K562 (cell line): ENCODE measurements around the gene CUEDC2. TPM values are rescaled to one million over a fixed set of nuclear protein-coding genes. Genes with fewer than 3 reads are reported as not detected.

Experiments used
- ATAC-seq: fragments of 200-7000 bp; cut with Tn5 transposase; 3 replicates; pipeline ENCODE4 v1.9.1; 2020; ENCODE audit warnings: moderate library complexity
- BruUV-seq: library from RNA; stranded (reverse); fragments of 400-500 nt; replicated peaks from 2 replicates; lab custom pipeline; 2021; lab: Mats Ljungman, UMichigan
- CTCF ChIA-PET: fragments of 300-600 bp; formaldehyde crosslinking; extraction: SDS; loops from one replicate; lab custom pipeline; 2021; ENCODE audit warnings: low intra/inter-chr PET ratio; lab: Yijun Ruan, JAX
- POLR2A ChIA-PET: fragments of 300-600, 350-650 bp; sonication (Branson Sonifier 250); formaldehyde crosslinking; extraction: SDS; loops from one replicate; lab custom pipeline; 2021; ENCODE audit warnings: antibody characterized with exemption, inconsistent platforms; lab: Yijun Ruan, JAX
- DNase-seq, 4 experiments: peaks; one replicate each; pipeline versions ENCODE4 v3.0.0 to v3.0.0-alpha.2; 2011 to 2018; ENCODE audit warnings: low spot score in 3 of 4, mixed read lengths in 3 of 4; ENCODE audit errors: extremely low read depth in 1 of 4
- FAIRE-seq: peaks from 2 replicates; lab custom pipeline; 2011; peaks lifted over from hg19 to GRCh38; lab: Jason Lieb, UNC
- H2AFZ ChIP-seq: 2 replicates; pipeline ENCODE4 v1.6.0; 2011; ENCODE audit warnings: low read depth, low read length, control low read depth, inconsistent platforms
- H3K27ac ChIP-seq: fragments of 200-600 bp; 3 replicates; pipeline ENCODE4 v1.8.0; 2011; ENCODE audit warnings: low read depth, mild to moderate bottlenecking, control low read depth, inconsistent platforms, low read length, moderate library complexity, mixed read lengths; ENCODE audit errors: extremely low read depth
- H3K27me3 ChIP-seq, 2 experiments: fragments of 300-600 bp in 1 of 2; 2 replicates in 1 of 2; 3 replicates in 1 of 2; pipeline versions ENCODE4 v1.6.0 to v1.8.0; 2011; ENCODE audit warnings: inconsistent platforms in 2 of 2, low read length in 2 of 2, mild to moderate bottlenecking in 1 of 2, mixed read lengths in 1 of 2, moderate library complexity in 1 of 2; ENCODE audit not compliant: control insufficient read depth in 2 of 2, insufficient read depth in 2 of 2
- H3K36me3 ChIP-seq: fragments of 300-600 bp; 3 replicates; pipeline ENCODE4 v1.8.0; 2011; ENCODE audit warnings: mild to moderate bottlenecking, low read length, inconsistent platforms; ENCODE audit not compliant: control insufficient read depth, insufficient read depth
- H3K4me1 ChIP-seq, 2 experiments: fragments of 200-600 bp in 1 of 2; replicated peaks in 1 of 2; 2 replicates in 1 of 2; 3 replicates in 1 of 2; pipeline versions ENCODE4 v1.5.1 to v1.8.0; 2011; ENCODE audit warnings: inconsistent platforms in 2 of 2, low read length in 2 of 2, mild to moderate bottlenecking in 1 of 2, mixed read lengths in 1 of 2, moderate library complexity in 1 of 2; ENCODE audit not compliant: control insufficient read depth in 2 of 2, insufficient read depth in 2 of 2
- H3K4me2 ChIP-seq: 2 replicates; pipeline ENCODE4 v1.6.1; 2011; ENCODE audit warnings: low read length, control low read depth, inconsistent platforms, mixed read lengths; ENCODE audit not compliant: insufficient read depth
- H3K4me3 ChIP-seq: fragments of 200-600 bp; sonication (generic), shearing (Covaris generic); 2 replicates; pipeline ENCODE4 v1.5.1; 2016; ENCODE audit warnings: control low read depth, inconsistent platforms
- H3K79me2 ChIP-seq: fragments of 200-600 bp; 3 replicates; pipeline ENCODE4 v1.8.0; 2011; ENCODE audit warnings: low read length, inconsistent platforms; ENCODE audit not compliant: control insufficient read depth, insufficient read depth
- H3K9ac ChIP-seq, 2 experiments: 2 replicates each; pipeline versions ENCODE4 v1.6.0 to v1.6.1; 2011; ENCODE audit warnings: low read depth in 2 of 2, low read length in 2 of 2, control low read depth in 1 of 2, inconsistent platforms in 1 of 2, mild to moderate bottlenecking in 1 of 2, mixed read lengths in 1 of 2; ENCODE audit not compliant: insufficient read depth in 1 of 2
- H3K9me1 ChIP-seq: one replicate; pipeline ENCODE4 v1.6.0; 2011; ENCODE audit warnings: inconsistent platforms, mild to moderate bottlenecking, low read length, moderate library complexity; ENCODE audit not compliant: control insufficient read depth, insufficient read depth
- H3K9me3 ChIP-seq: replicated peaks from 2 replicates; pipeline ENCODE4 v1.5.1; 2011; ENCODE audit warnings: low read depth, low read length, inconsistent platforms; ENCODE audit not compliant: control insufficient read depth, insufficient read depth
- H4K20me1 ChIP-seq: replicated peaks from 2 replicates; pipeline ENCODE4 v1.6.1; 2011; ENCODE audit warnings: low read length, inconsistent platforms, mixed read lengths; ENCODE audit not compliant: control insufficient read depth, insufficient read depth
- ARID3B ChIP-seq: fragments of 250-450 bp; sonication (Bioruptor Pico); IDR thresholded peaks from 2 replicates; pipeline ENCODE4 v1.4.0; 2020; ENCODE audit warnings: borderline replicate concordance
- ATF7 ChIP-seq: fragments of 450-650 bp; IDR thresholded peaks from 2 replicates; pipeline ENCODE4 v1.7.1; 2014; ENCODE audit warnings: mild to moderate bottlenecking, moderate library complexity
- BCOR ChIP-seq: fragments of 450-650 bp; IDR thresholded peaks from 2 replicates; pipeline ENCODE4 v1.6.1; 2016
- BDP1 ChIP-seq: IDR thresholded peaks from 3 replicates; pipeline ENCODE4 v1.6.1; 2011; ENCODE audit not compliant: insufficient read length, insufficient read depth
- BRD9 ChIP-seq: fragments of 450-650 bp; IDR thresholded peaks from 2 replicates; pipeline ENCODE4 v1.6.1; 2018; ENCODE audit warnings: low read depth; ENCODE audit not compliant: partially characterized antibody
- CREB5 ChIP-seq: fragments of 250-450 bp; sonication (Bioruptor Pico); IDR thresholded peaks from 2 replicates; pipeline ENCODE4 v1.5.0; 2020; ENCODE audit warnings: mild to moderate bottlenecking
- HMGXB4 ChIP-seq: sonication (generic); formaldehyde crosslinking; IDR thresholded peaks from 2 replicates; pipeline ENCODE4 v1.8.1; 2023; ENCODE audit warnings: mild to moderate bottlenecking, missing genetic modification reagents
- HOXB6 ChIP-seq: fragments of 250-450 bp; sonication (Bioruptor Pico); IDR thresholded peaks from 2 replicates; pipeline ENCODE4 v1.5.1; 2022; ENCODE audit warnings: mild to moderate bottlenecking, borderline replicate concordance
- MXI1 ChIP-seq: IDR thresholded peaks from 2 replicates; pipeline ENCODE4 v1.6.1; 2011; ENCODE audit warnings: low read depth, mild to moderate bottlenecking, improper control_type of control experiment, low read length
- NBN ChIP-seq: fragments of 450-650 bp; IDR thresholded peaks from 2 replicates; pipeline ENCODE4 v1.6.1; 2016; ENCODE audit warnings: low read depth, mild to moderate bottlenecking
- RBM14 ChIP-seq: fragments of 200-400 bp; formaldehyde crosslinking; IDR thresholded peaks from 2 replicates; pipeline ENCODE4 v1.6.1; 2018; ENCODE audit warnings: low read depth, mild to moderate bottlenecking, low read length, moderate library complexity, borderline replicate concordance; ENCODE audit not compliant: insufficient read depth
- RCOR1 ChIP-seq, 2 experiments: IDR thresholded peaks; 2 replicates each; pipeline ENCODE4 v1.6.1; 2012; ENCODE audit warnings: low read depth in 2 of 2, low read length in 2 of 2, borderline replicate concordance in 1 of 2, improper control_type of control experiment in 1 of 2
- THRAP3 ChIP-seq: fragments of 450-650 bp; IDR thresholded peaks from 2 replicates; pipeline ENCODE4 v1.6.1; 2016; ENCODE audit warnings: mild to moderate bottlenecking, inconsistent platforms, borderline replicate concordance
- U2AF1 ChIP-seq: fragments of 200-400 bp; formaldehyde crosslinking; optimal IDR thresholded peaks from 2 replicates; pipeline ENCODE3; 2017; ENCODE audit warnings: mild to moderate bottlenecking, low read depth, low read length, moderate library complexity
- ZC3H8 ChIP-seq: fragments of 450-650 bp; IDR thresholded peaks from 2 replicates; pipeline ENCODE4 v1.6.1; 2017
- ZNF707 ChIP-seq: fragments of 250-450 bp; sonication (Bioruptor Pico); conservative IDR thresholded peaks from 2 replicates; pipeline ENCODE4 v1.8.0; 2022; ENCODE audit warnings: inconsistent platforms, mild to moderate bottlenecking, moderate library complexity
- ZNF77 ChIP-seq: fragments of 250-450 bp; sonication (Bioruptor Pico); IDR thresholded peaks from 2 replicates; pipeline ENCODE4 v1.5.0; 2020
- WGBS: fragments of 100-300 bp; shearing (Covaris generic); methylation state at CpG from one replicate; pipeline ENCODE4 v1.1.6; 2016; ENCODE audit warnings: low coverage, mixed read lengths; ENCODE audit not compliant: insufficient coverage; ENCODE audit errors: missing lambda C conversion rate; 5-methylcytosine and 5-hydroxymethylcytosine counted together
- in situ Hi-C: fragments of 300-500 bp; cut with MboI; formaldehyde crosslinking; loops from 4 replicates; pipeline ENCODE4 v1.15.0; 2018; ENCODE audit warnings: inconsistent platforms, mixed read lengths
- intact Hi-C: fragments of 100-400 bp; cut with micrococcal nuclease; formaldehyde crosslinking; loops from 2 replicates; pipeline ENCODE4 v1.14.2; 2022
- polyA plus RNA-seq, 8 experiments: library from polyadenylated mRNA; depleted of rRNA in 4 of 8; stranded (reverse) in 5 of 8; unstranded in 3 of 8; fragments of >200 nt; fragmentation: Nextera tagmentation in 2 of 8; fragmentation: Illumina TruSeq in 1 of 8; extraction: Ambion mirVana in 2 of 8; extraction: Trizol in 1 of 8; gene quantifications; 2 replicates each; pipeline versions ENCODE4 v1.2.1 to v1.2.3, GENCODE V29; 2011 to 2014; ENCODE audit warnings: inconsistent platforms in 1 of 8, missing spikeins in 1 of 8
- total RNA-seq, 7 experiments: library from RNA; depleted of rRNA in 6 of 7; stranded (reverse); fragments of >200 nt in 6 of 7; fragmentation: Illumina TruSeq in 2 of 7; extraction: Trizol in 2 of 7; gene quantifications; 2 replicates each; pipeline versions ENCODE4 v1.2.1 to v1.2.3, GENCODE V29; 2011 to 2021; ENCODE audit warnings: low replicate concordance in 1 of 7

The CUEDC2 gene
- total and polyA plus RNA-seq, 9 of the 15 experiments (the other 6 are each of a cell fraction or from before 2014, with no cell fraction given) = 8.5 to 48.9 (median 27.4) TPM

- TF ChIP-seq ZNF77 (CRISPR knock-in tag) (no peak), ZC3H8 (no peak), HOXB6 (CRISPR knock-in tag) (no peak)
- TF ChIP-seq, all 486 proteins: peak for 0
Observed at GRCh38 chr10:102457591-102458150, 25.3 kb upstream of the CUEDC2 start (continued).

- TSS peak; percentile 19 for BruUV-seq
- peak overlapping the region; percentile 59 to 68; a peak in 3 of 4 replicates for H3K9ac ChIP-seq
- H3K4me2 ChIP-seq = peak overlapping the region; percentile 24; the same call in 1 of the 2 replicates
- ATAC-seq (peak; percentile 80), DNase-seq (peak in 2 of 4 experiments; percentile 31 to 78), FAIRE-seq (peak; percentile 78)
- H3K27ac ChIP-seq = peak overlapping the region; percentile 92
- H3K79me2 ChIP-seq = peaks cover 30% of the 10 kb centered on the region
- no peaks in the 10 kb centered on the region for H3K9me1 ChIP-seq
- H3K27me3 ChIP-seq = no peaks in the 10 kb centered on the region
- POLR2A ChIA-PET = interaction anchor here (0.8 to 2.6 kb wide), 2 partner anchors 15 to 20 kb away, joined by 3 to 13 read pairs; no protein-coding TSS in a partner anchor
- H3K36me3 ChIP-seq = peaks cover 44% of the 10 kb centered on the region; the same call in 2 of the 3 replicates
- intact Hi-C loops (no loop called here), in situ Hi-C loops (no loop called here)
- WGBS = 19% methylated on average over 7 of the region's 7 CpGs
- CTCF ChIA-PET = no interaction called here
- no peaks in the 10 kb centered on the region for H3K9me3 ChIP-seq
- H4K20me1 ChIP-seq = no peaks in the 10 kb centered on the region
- H3K4me3 ChIP-seq = no peak overlapping the region
- no peak overlapping the region for H2AFZ ChIP-seq
- H3K4me1 ChIP-seq = peaks cover 27 to 41% of the 10 kb centered on the region in 2 experiments
- no peak for TF ChIP-seq HMGXB4 (CRISPR knock-in tag)
- TF ChIP-seq BRD9 = peak; percentile 91
- peak; percentile 91 for TF ChIP-seq ATF7
- no peak for TF ChIP-seq ARID3B (CRISPR knock-in tag)
- peak in 1 of 2 experiments; percentile 89; a peak in 2 of 4 replicates for TF ChIP-seq RCOR1 (IDR thresholded peaks at IDR 0.05; ENCODE audit: borderline replicate concordance in 1 of 2, low read depth in 2 of 2, low read length in 2 of 2)
- TF ChIP-seq RBM14 = no peak
- TF ChIP-seq NBN = peak; percentile 82
- TF ChIP-seq THRAP3 = no peak
- no peak for TF ChIP-seq BDP1
- 0 out of 2 replicates have a peak, but pooled peaks have one; percentile 11 for TF ChIP-seq CREB5 (CRISPR knock-in tag)
- TF ChIP-seq ZNF707 = no peak
- TF ChIP-seq U2AF1 = no peak
- no peak for TF ChIP-seq MXI1
- no peak for TF ChIP-seq BCOR
Observed at GRCh38 chr10:102455893-102456471, 23.6 kb upstream of the CUEDC2 start.
